T-helper 1 cell treated with Interleukin-12 subunit alpha and Interleukin-12 subunit beta and Interleukin-4 antibody, amounts not matched to agents 30 μg/mL and 1 μg/mL, for 36 hours (primary cell): ENCODE data around the gene SPEN.
"Not testable (repeated sequence)": the region's sequence is repeated elsewhere in the genome, so short reads cannot be mapped to it uniquely, and the experiment has no call there.

Experiments
- H3K27ac Mint-ChIP-seq: one replicate; pipeline ENCODE4 v1.8.0; 2021; ENCODE audit warnings: mild to moderate bottlenecking, mixed read lengths
- H3K27me3 Mint-ChIP-seq: one replicate; pipeline ENCODE4 v1.8.0; 2021; ENCODE audit warnings: low read depth, mixed read lengths
- H3K36me3 Mint-ChIP-seq: one replicate; pipeline ENCODE4 v1.8.0; 2021; ENCODE audit warnings: low read depth, mixed read lengths
- H3K4me1 Mint-ChIP-seq: one replicate; pipeline ENCODE4 v1.8.0; 2021; ENCODE audit warnings: low read depth, mixed read lengths
- H3K4me3 Mint-ChIP-seq: one replicate; pipeline ENCODE4 v1.8.0; 2021; ENCODE audit warnings: mild to moderate bottlenecking, moderate library complexity, mixed read lengths
- H3K9me3 Mint-ChIP-seq: one replicate; pipeline ENCODE4 v1.8.0; 2021; ENCODE audit warnings: mixed read lengths

The SPEN gene

DNA sequence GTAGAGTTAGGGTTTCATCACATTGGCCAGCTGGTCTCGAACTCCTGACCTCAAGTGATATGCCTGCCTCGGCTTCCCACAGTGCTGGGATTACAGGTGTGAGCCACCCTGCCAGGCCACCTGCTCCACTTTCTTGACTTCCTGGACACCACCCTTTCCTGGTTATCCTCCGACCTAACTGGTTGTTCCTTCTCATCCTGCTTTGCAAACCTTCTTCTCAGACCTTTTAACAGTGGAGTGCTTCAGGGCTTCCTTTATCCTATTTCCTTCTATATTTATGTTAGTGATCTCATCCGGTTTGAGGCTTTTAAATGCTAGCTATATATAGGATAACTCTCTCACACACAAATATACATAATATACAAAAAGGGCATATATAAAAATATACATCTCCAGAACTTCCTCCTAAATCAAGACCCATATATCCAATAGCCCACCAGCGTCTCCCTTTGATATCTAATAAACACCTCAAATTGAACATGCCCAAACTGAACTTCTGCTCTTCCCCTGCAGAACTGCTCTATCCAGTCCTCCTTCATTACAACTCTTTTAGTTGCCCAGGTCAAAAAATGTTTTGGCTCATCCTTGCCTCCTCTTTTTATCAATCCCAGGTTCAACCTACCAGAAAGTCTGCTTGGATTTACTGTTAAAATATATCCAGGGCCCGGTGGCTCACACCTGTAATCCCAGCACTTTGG, 20.5 kb upstream of the SPEN start:
- no peak overlapping the region for H3K27ac Mint-ChIP-seq

DNA sequence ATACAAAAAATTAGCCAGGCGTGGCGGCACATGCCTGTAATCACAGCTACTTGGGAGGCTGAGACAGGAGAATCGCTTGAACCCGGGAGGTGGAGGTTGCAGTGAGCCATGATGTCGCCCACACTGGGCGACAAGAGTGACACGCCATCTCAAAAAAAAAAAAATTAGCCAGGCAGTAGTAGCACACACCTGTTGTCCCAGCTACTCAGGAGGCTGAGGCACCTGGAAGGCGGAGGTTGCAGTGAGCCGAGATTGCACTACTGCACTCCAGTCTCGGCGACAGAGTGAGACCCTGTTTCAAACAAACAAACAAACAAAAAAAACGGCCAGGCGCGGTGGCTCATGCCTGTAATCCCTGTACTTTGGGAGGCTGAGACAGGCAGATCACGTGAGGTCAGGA, 19.9 kb upstream of the SPEN start:
- not testable (repeated sequence) for H3K27ac Mint-ChIP-seq, H3K4me3 Mint-ChIP-seq, H3K9me3 Mint-ChIP-seq, H3K27me3 Mint-ChIP-seq, H3K36me3 Mint-ChIP-seq
- H3K4me1 Mint-ChIP-seq = peaks cover 14% of the 10 kb centered on the region

More for the DNA sequence above, 20.5 kb upstream of the SPEN start:
- no peaks in the 10 kb centered on the region for H3K27me3 Mint-ChIP-seq
- peaks cover 13% of the 10 kb centered on the region for H3K4me1 Mint-ChIP-seq
- peaks cover 3% of the 10 kb centered on the region for H3K36me3 Mint-ChIP-seq
- no peak overlapping the region for H3K4me3 Mint-ChIP-seq
- H3K9me3 Mint-ChIP-seq = no peaks in the 10 kb centered on the region

DNA sequence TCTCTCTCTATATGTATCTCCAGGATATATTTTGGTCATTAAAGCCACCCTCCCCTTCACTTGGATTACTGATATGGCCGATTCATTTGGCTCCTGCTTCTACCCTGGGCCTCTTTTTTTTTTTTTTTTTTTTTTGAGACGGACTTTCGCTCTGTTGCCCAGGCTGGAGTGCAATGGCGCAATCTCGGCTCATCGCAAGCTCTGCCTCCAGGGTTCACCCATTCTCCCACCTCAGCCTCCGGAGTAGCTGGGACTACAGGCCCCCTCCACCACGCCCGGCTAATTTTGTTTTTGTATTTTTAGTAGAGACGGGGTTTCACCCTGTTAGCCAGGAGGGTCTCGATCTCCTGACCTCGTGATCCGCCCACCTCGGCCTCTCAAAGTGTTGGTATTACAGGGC, 18.6 kb upstream of the SPEN start:
- not testable (repeated sequence) for H3K4me3 Mint-ChIP-seq, H3K27me3 Mint-ChIP-seq, H3K27ac Mint-ChIP-seq, H3K36me3 Mint-ChIP-seq, H3K9me3 Mint-ChIP-seq
- peaks cover 20% of the 10 kb centered on the region for H3K4me1 Mint-ChIP-seq

DNA sequence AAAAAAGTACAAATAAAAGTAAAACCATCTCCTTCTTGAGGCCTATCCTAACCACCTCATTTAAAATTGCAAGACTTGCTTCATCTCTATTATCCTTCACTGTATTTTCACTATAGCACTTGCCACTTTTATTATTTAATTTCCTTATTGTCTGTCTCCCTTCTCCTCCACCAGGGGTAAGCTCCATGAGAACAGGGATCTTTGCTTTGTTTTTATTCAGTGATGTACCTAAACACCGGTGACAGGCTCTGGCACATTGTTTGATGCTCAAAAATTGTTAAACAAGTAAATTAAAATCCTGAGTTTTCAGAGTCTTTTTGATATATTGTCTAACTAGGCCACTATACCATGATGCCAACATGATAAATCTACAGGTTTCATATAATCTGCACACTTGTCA, 17.2 kb upstream of the SPEN start:
- Mint-ChIP-seq H3K9me3 (no peaks in the 10 kb centered on the region), H3K27me3 (no peaks in the 10 kb centered on the region), H3K27ac (no peak overlapping the region), H3K36me3 (peaks cover 3% of the 10 kb centered on the region), H3K4me1 (peaks cover 21% of the 10 kb centered on the region), H3K4me3 (no peak overlapping the region)

DNA sequence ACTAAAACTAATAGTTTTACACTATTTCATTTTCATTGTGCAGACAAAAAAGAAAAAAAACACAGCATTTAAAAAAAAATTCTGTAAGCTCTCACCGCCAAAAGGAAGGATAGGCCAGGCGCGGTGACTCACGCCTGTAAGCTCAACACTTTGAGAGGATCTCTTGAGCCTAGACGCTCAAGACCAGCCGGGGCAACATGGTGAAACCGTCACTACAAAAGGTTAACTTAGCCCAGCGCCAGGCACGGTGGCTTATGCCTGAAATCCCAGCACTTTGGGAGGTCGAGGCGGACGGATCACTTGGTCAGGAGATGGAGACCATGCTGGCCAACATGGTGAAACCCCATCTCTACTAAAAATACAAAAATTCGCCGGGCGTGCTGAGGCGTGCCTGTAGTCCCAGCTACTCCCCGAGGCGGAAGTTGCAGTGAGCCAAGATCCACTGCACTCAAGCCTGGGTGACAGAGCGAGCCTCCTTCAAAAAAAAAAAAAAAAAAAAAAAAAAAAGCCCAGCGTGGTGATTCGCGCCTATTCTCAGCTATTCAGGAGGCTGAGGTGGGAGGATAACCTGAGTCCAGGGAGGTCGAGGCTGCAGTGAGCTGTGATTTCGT, 14.3 kb upstream of the SPEN start:
- peak overlapping the region; percentile 90 for H3K4me3 Mint-ChIP-seq
- peaks cover 3% of the 10 kb centered on the region for H3K27me3 Mint-ChIP-seq
- H3K27ac Mint-ChIP-seq = peak overlapping the region; percentile 99
- H3K36me3 Mint-ChIP-seq = peaks cover 5% of the 10 kb centered on the region
- H3K4me1 Mint-ChIP-seq = peaks cover 28% of the 10 kb centered on the region
- H3K9me3 Mint-ChIP-seq = no peaks in the 10 kb centered on the region

DNA sequence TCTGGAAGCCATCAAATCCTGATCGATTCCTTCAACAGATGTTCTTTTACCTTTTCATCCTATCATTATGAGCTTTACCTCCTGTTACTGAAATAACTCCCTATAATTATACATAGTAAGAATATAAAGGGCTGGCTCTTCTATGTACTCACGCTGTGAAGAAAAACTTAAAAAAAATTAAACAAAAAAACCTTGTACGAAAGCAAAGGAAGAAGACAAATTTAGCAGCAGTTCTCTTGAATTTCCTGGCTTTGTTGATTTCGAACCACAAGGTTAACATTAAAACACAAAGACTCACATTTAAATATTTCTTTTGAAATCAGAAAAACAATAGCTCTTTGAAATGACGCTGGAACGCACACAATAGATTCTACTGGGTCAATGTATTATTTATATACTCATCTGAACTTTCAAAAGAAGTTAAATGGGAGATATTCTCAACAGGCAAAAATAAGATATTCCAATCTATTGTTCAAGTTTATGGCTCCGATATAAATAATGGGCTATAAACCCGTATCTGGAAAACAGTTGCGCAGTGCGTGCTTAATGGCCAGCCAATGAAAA, 13.6 kb upstream of the SPEN start:
- Mint-ChIP-seq H3K27ac (peak overlapping the region; percentile 99), H3K9me3 (no peaks in the 10 kb centered on the region), H3K4me3 (peak overlapping the region; percentile 90), H3K4me1 (peaks cover 28% of the 10 kb centered on the region), H3K27me3 (peaks cover 3% of the 10 kb centered on the region), H3K36me3 (peaks cover 5% of the 10 kb centered on the region)

DNA sequence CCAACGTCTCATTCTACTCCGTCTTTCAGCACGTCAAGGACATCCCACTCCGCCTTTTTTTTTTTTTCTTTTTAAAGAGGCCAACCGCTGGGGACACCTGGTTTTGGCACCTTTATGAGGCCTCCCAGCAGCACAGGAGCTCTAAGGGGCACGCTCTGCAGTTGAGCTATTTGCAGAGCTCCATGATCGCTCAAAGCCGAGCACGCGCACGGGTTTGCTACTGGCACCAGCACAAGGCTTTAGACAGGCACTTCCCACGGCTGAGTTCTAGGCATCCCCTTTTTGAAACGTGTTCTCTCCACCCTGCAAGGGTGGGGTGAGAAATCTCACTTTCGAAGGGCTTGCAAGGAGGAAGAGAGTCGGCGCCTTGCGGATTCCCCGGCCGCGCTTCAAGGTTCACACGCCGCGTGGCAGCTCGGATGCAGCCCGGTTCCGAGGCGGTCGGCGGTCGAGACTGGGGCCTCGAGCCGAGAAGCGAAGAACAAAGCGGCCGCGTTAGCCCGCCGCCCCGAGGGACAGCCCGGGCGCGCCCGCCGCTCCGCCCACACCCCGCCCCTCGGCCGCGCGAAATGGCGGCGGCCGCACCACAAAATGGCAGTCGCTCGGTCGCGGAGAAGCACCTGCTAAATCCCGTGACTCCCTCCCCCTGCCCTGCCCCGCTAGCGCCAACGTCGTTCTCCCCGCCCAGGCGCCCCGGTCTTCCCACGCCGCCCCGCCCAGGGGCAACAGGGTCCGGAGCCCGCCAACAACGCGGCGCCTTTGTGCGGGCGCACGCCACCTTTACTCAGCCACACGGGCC, 12.9 kb upstream of the SPEN start:
- Mint-ChIP-seq H3K27ac (peak overlapping the region; percentile 99), H3K4me3 (peak overlapping the region; percentile 90), H3K27me3 (peaks cover 3% of the 10 kb centered on the region)

DNA sequence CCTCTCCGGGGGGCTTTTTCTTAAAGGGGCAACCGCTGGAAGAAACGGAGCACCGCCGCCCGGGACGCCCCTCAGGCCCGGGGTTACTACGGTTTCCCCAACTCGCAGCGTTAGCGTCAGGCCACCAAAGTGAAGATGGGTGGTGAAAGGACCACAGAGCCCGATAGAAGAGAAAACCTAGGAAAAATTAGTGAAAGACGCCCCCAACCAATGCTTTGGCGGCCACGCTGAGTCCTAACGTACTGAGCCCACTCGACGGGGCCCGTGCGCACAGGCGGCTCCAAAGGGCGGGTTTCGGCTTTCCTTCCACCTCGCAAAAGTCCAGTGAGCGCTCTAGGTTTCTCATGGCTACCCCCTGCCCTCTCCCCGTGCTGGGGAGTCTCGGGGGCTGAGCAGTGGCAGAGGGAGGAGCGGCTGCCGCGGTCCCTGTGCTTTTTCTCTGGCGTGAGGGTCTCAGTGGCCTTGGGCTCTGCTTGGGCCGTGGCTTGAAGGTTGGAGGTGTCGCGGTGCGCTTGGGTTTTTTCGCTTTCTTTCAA, 12.2 kb upstream of the SPEN start:
- Mint-ChIP-seq H3K36me3 (peaks cover 5% of the 10 kb centered on the region), H3K4me3 (peak overlapping the region; percentile 90), H3K27ac (peak overlapping the region; percentile 99), H3K27me3 (peaks cover 3% of the 10 kb centered on the region), H3K9me3 (no peaks in the 10 kb centered on the region), H3K4me1 (peaks cover 23% of the 10 kb centered on the region)

More for the DNA sequence above, 12.9 kb upstream of the SPEN start:
- Mint-ChIP-seq H3K9me3 (no peaks in the 10 kb centered on the region), H3K36me3 (peaks cover 5% of the 10 kb centered on the region), H3K4me1 (peaks cover 28% of the 10 kb centered on the region)

DNA sequence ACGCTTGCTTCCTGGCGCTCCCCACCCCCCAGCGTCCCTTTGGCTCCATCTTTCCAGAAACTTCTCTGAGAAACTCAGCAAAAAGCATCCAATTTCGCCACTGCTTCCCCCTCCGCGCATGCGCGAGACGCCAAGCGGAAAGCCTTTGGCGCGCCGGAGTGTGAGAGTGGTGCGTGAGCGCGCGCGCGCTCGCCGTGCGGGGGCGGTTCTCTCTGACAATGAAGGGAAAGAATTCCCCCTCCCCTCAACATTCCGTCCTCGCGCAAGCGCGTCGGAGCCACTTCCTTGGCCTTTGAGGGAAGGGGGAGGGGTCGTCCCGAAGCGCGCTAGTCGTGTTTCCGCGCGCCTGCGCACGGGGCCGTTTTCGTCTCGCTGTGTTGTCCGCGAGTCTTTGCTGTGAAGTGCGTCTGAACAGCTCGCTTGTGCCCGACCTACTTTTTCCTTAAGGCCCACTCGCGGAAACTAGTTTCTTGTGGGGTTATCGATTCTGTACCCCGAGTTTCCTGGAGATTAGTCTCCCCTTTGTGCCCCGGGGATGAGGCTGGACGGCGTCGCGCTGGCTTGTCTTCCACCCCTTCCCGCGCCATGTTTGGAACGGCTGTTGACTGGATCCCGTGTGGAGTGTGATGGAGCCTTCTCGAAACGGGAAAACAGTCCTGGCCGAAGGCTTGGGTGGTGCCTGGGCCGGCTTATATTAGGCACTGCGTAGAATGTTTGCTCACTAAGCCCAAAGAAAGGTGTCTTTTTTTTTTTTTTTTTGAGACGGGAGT, 11.6 kb upstream of the SPEN start:
- H3K36me3 Mint-ChIP-seq = peaks cover 5% of the 10 kb centered on the region
- peak overlapping the region; percentile 90 for H3K4me3 Mint-ChIP-seq
- H3K27ac Mint-ChIP-seq = peak overlapping the region; percentile 99
- H3K4me1 Mint-ChIP-seq = peaks cover 22% of the 10 kb centered on the region
- peaks cover 3% of the 10 kb centered on the region for H3K27me3 Mint-ChIP-seq
- H3K9me3 Mint-ChIP-seq = no peaks in the 10 kb centered on the region

DNA sequence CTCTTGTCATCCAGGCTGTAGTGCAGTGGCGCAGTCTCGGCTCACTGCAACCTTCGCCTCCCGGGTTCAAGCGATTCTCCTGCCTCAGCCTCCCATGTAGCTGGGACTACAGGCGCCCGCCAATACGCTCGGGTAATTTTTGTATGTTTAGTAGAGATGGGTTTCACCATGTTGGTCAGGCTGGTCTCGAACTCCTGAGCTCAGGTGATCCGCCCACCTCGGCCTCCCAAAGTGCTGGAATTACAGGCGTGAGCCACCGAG, 11.1 kb upstream of the SPEN start:
- not testable (repeated sequence) for H3K9me3 Mint-ChIP-seq, H3K36me3 Mint-ChIP-seq, H3K27me3 Mint-ChIP-seq
- Mint-ChIP-seq H3K27ac (peak overlapping the region; percentile 99), H3K4me3 (peak overlapping the region; percentile 90), H3K4me1 (peaks cover 22% of the 10 kb centered on the region)

DNA sequence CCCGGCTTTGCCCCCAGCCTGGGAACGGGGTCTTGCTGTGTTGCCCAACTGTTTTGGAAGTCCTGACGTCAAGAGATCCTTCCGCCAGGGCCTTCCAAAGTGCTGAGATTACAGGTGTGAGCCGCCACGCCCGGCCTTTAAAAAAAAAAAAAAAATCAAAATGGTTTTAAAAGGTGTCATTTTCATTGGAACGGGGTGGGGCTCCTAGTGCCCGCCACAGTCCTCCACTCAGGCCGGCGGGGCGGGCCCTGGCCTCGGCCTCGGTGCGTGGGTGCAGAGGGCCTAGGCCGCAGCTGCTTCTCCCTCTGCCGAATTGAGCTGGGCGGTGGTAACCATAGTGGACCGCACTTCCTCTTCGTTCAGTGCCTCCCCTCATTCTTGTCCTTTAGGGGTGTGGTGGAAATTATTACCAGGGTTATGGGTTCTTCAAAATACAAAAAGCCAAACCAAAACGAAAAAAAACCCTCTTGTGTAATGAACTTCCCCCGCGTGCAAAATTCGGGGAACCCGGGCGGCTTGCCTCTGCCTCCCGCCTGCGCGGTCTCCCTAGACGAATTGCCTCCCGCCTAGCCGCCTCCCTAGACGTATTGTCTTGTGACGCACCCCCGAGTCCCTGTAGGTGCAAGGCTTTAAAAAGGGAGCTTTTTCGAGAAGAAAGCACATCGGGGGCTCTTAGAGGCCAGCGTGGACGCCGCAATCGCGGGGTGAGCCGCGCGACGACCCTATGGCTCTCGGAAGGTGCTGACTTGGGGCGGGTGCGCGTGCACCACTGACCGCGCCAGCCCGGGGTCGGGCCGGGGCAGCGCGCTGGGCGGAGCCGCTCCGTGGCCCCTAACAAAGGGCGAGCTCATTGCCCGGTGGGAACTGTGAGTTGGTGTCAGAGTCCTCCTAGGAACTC, 10.5 kb upstream of the SPEN start:
- peaks cover 3% of the 10 kb centered on the region for H3K27me3 Mint-ChIP-seq
- peak overlapping the region; percentile 99 for H3K27ac Mint-ChIP-seq
- H3K4me3 Mint-ChIP-seq = peak overlapping the region; percentile 90
- peaks cover 18% of the 10 kb centered on the region for H3K4me1 Mint-ChIP-seq
- H3K9me3 Mint-ChIP-seq = no peaks in the 10 kb centered on the region
- H3K36me3 Mint-ChIP-seq = peaks cover 2% of the 10 kb centered on the region

DNA sequence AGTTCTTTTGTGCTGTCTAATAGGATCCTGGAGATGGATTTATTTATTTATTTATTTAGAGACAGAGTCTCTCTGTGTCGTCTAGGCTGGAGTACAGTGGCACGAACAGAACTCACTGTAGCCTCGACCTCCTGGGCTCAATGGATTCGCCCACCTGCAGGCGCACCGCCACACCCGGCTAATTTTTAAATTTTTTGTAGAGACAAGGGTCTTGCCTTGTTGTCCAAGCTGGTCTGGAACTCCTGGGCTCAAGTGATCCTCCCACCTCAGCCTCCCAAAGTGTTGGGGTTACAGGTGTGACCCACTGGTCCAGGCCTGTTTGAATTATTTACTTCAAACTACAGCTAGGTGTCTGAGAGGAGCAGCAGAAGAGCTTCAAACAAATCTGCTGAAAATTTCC, 9.6 kb upstream of the SPEN start:
- no peak overlapping the region for H3K4me3 Mint-ChIP-seq

DNA sequence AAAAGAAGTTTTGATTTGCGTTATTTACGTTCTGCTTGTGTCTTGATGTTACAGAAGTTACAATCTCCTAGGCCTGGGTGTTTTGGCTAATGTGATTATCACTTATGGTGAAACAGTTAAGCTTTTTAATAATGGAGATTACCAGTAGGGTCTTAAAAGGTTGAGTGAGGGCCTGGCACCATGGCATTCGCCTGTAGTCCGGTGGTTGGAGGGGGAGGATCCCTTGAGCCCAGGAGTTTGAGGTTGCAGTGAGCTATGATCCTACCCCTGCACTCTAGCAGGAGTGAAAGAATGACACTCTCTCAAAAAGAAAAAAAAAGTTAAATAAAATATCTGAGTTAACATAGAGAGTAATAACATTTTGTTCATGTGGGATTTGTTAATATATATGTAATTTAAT, 8.8 kb upstream of the SPEN start:
- H3K36me3 Mint-ChIP-seq = peaks cover 2% of the 10 kb centered on the region
- no peak overlapping the region for H3K27ac Mint-ChIP-seq
- no peaks in the 10 kb centered on the region for H3K9me3 Mint-ChIP-seq

More for the DNA sequence above, 9.6 kb upstream of the SPEN start:
- peaks cover 2% of the 10 kb centered on the region for H3K36me3 Mint-ChIP-seq
- H3K4me1 Mint-ChIP-seq = peaks cover 17% of the 10 kb centered on the region
- H3K27me3 Mint-ChIP-seq = peaks cover 3% of the 10 kb centered on the region
- no peak overlapping the region for H3K27ac Mint-ChIP-seq
- H3K9me3 Mint-ChIP-seq = no peaks in the 10 kb centered on the region

More for the DNA sequence above, 8.8 kb upstream of the SPEN start:
- H3K4me3 Mint-ChIP-seq = no peak overlapping the region
- peaks cover 3% of the 10 kb centered on the region for H3K27me3 Mint-ChIP-seq
- H3K4me1 Mint-ChIP-seq = peaks cover 13% of the 10 kb centered on the region
